Gastroesophageal sphincter (tissue), 3 donors: ENCODE data around the gene GRB2.

Experiments used
- EP300 ChIP-seq: sonication (generic); formaldehyde crosslinking; IDR thresholded peaks from one replicate; pipeline ENCODE4 v1.6.1; 2017; ENCODE audit warnings: antibody characterized with exemption, mild to moderate bottlenecking
- POLR2A ChIP-seq, 2 donors: fragments of 450-650 bp; IDR thresholded peaks; one replicate each; pipeline ENCODE4 v1.6.1; 2017; ENCODE audit warnings: antibody characterized with exemption in 2 of 2, mild to moderate bottlenecking in 2 of 2, moderate library complexity in 1 of 2
- TF ChIP-seq, protein P1 (sequence below), 4 experiments: fragments of 200-600 bp in 2 of 4; fragments of 450-650 bp in 2 of 4; sonication (generic) in 1 of 4; IDR thresholded peaks; one replicate each; pipeline ENCODE4 v1.5.1; 2017 to 2019; ENCODE audit warnings: antibody characterized with exemption in 4 of 4, mild to moderate bottlenecking in 2 of 4, moderate library complexity in 2 of 4

DNA sequence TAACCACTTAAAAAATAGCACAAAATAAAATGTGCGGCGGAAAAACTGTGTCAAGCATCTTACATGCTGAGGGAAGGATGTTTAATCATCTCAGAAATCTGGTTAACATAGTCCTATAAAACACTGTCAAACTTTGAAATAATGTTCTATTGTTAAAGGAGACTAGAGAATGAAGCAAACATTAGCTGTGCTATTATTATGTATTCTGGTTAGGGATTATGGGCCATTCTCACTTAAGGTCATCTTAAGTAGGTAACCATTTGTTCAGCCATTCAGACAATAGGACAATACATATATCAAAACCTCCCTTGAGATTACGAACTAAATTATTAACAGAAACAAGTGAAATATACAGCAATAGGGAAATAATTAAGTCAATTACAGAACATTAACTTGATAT, 24.7 kb downstream of the GRB2 start:
- TF ChIP-seq EP300 (no peak), POLR2A (IDR thresholded peaks at IDR 0.05) (no peak)
- TF ChIP-seq, protein P1, sequence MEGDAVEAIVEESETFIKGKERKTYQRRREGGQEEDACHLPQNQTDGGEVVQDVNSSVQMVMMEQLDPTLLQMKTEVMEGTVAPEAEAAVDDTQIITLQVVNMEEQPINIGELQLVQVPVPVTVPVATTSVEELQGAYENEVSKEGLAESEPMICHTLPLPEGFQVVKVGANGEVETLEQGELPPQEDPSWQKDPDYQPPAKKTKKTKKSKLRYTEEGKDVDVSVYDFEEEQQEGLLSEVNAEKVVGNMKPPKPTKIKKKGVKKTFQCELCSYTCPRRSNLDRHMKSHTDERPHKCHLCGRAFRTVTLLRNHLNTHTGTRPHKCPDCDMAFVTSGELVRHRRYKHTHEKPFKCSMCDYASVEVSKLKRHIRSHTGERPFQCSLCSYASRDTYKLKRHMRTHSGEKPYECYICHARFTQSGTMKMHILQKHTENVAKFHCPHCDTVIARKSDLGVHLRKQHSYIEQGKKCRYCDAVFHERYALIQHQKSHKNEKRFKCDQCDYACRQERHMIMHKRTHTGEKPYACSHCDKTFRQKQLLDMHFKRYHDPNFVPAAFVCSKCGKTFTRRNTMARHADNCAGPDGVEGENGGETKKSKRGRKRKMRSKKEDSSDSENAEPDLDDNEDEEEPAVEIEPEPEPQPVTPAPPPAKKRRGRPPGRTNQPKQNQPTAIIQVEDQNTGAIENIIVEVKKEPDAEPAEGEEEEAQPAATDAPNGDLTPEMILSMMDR (IDR thresholded peaks at IDR 0.05) = no peak
